ENCODE results near the gene KDM6B. TPM values are rescaled to one million over a fixed set of nuclear protein-coding genes. Genes with fewer than 3 reads are reported as not detected.
A peak's percentile ranks its signal among the peaks of the same experiment; 100 is the strongest.

The KDM6B gene
- polyA plus RNA-seq, 4 donors: 8.4 to 26.1 (median 16.7) TPM

GRCh38 chr17:7846063-7846735 is 12.2 kb downstream of the KDM6B start:
- Histone ChIP-seq H3K27ac (ENCODE audit: low read depth in 1 of 3, low read length in 2 of 3) (no peak overlapping the region), H3K4me1 (ENCODE audit: control insufficient read depth in 3 of 3, insufficient read depth in 2 of 3, low read depth in 1 of 3, low read length in 2 of 3) (peaks cover 0 to 16% (median 4%) of the 10 kb centered on the region in 3 donors), H3K27me3 (ENCODE audit: control insufficient read depth in 3 of 3, insufficient read depth in 3 of 3, low read length in 3 of 3) (no peaks in the 10 kb centered on the region), H3K9me3 (ENCODE audit: control insufficient read depth in 2 of 2, insufficient read depth in 1 of 2, low read depth in 1 of 2, low read length in 1 of 2) (no peaks in the 10 kb centered on the region), H3K36me3 (ENCODE audit: control insufficient read depth in 3 of 3, insufficient read depth in 2 of 3, low read depth in 1 of 3, low read length in 3 of 3) (peaks cover 13 to 61% (median 15%) of the 10 kb centered on the region in 3 donors), H3K4me3 (ENCODE audit: low read depth in 1 of 3, low read length in 3 of 3) (no peak overlapping the region)
- DNase-seq (no peak), FAIRE-seq (no peak)
- 86 to 87% (median 87%) methylated on average over 22 of the region's 22 CpGs for WGBS, 3 donors

- H3K9me3 ChIP-seq (ENCODE audit: control insufficient read depth in 2 of 2, insufficient read depth in 1 of 2, low read depth in 1 of 2, low read length in 1 of 2): no peaks in the 10 kb centered on the region
- H3K36me3 ChIP-seq (ENCODE audit: control insufficient read depth in 3 of 3, insufficient read depth in 2 of 3, low read depth in 1 of 3, low read length in 3 of 3): peaks cover 13 to 68% (median 15%) of the 10 kb centered on the region in 3 donors
- no peaks in the 10 kb centered on the region for H3K27me3 ChIP-seq (ENCODE audit: control insufficient read depth in 3 of 3, insufficient read depth in 3 of 3, low read length in 3 of 3)
- no peak overlapping the region for H3K27ac ChIP-seq (ENCODE audit: low read depth in 1 of 3, low read length in 2 of 3)
- no peak overlapping the region for H3K4me3 ChIP-seq (ENCODE audit: low read depth in 1 of 3, low read length in 3 of 3)
- no peak for FAIRE-seq
- WGBS, 3 donors: 82 to 87% (median 87%) methylated on average over 29 to 34 of the region's 34 CpGs
- peaks cover 0 to 18% (median 4%) of the 10 kb centered on the region in 3 donors for H3K4me1 ChIP-seq (ENCODE audit: control insufficient read depth in 3 of 3, insufficient read depth in 2 of 3, low read depth in 1 of 3, low read length in 2 of 3)
- no peak for DNase-seq
These were observed 13.0 kb downstream of the KDM6B start for GRCh38 chr17:7846765-7847661.

- peaks cover 17 to 80% (median 18%) of the 10 kb centered on the region in 3 donors for H3K36me3 ChIP-seq (ENCODE audit: control insufficient read depth in 3 of 3, insufficient read depth in 2 of 3, low read depth in 1 of 3, low read length in 3 of 3)
- no peak for DNase-seq
- 81% methylated on average over 15 to 20 of the region's 20 CpGs for WGBS, 3 donors
These were observed 14.1 kb downstream of the KDM6B start for GRCh38 chr17:7848131-7848579.

GRCh38 chr17:7848739-7849129 is 14.7 kb downstream of the KDM6B start:
- Histone ChIP-seq H3K4me1 (ENCODE audit: control insufficient read depth in 3 of 3, insufficient read depth in 2 of 3, low read depth in 1 of 3, low read length in 2 of 3) (peaks cover 0 to 15% (median 4%) of the 10 kb centered on the region in 3 donors), H3K4me3 (ENCODE audit: low read depth in 1 of 3, low read length in 3 of 3) (no peak overlapping the region), H3K36me3 (ENCODE audit: control insufficient read depth in 3 of 3, insufficient read depth in 2 of 3, low read depth in 1 of 3, low read length in 3 of 3) (peaks cover 17 to 84% (median 20%) of the 10 kb centered on the region in 3 donors), H3K27me3 (ENCODE audit: control insufficient read depth in 3 of 3, insufficient read depth in 3 of 3, low read length in 3 of 3) (no peaks in the 10 kb centered on the region), H3K27ac (ENCODE audit: low read depth in 1 of 3, low read length in 2 of 3) (no peak overlapping the region), H3K9me3 (ENCODE audit: control insufficient read depth in 2 of 2, insufficient read depth in 1 of 2, low read depth in 1 of 2, low read length in 1 of 2) (no peaks in the 10 kb centered on the region)
- FAIRE-seq (no peak), DNase-seq (no peak)
- 92 to 94% (median 92%) methylated on average over 21 of the region's 21 CpGs for WGBS, 3 donors

More at GRCh38 chr17:7848131-7848579, 14.1 kb downstream of the KDM6B start:
- H3K4me1 ChIP-seq (ENCODE audit: control insufficient read depth in 3 of 3, insufficient read depth in 2 of 3, low read depth in 1 of 3, low read length in 2 of 3): peaks cover 0 to 15% (median 4%) of the 10 kb centered on the region in 3 donors
- H3K4me3 ChIP-seq (ENCODE audit: low read depth in 1 of 3, low read length in 3 of 3): no peak overlapping the region
- no peaks in the 10 kb centered on the region for H3K9me3 ChIP-seq (ENCODE audit: control insufficient read depth in 2 of 2, insufficient read depth in 1 of 2, low read depth in 1 of 2, low read length in 1 of 2)
- no peaks in the 10 kb centered on the region for H3K27me3 ChIP-seq (ENCODE audit: control insufficient read depth in 3 of 3, insufficient read depth in 3 of 3, low read length in 3 of 3)
- H3K27ac ChIP-seq (ENCODE audit: low read depth in 1 of 3, low read length in 2 of 3): no peak overlapping the region
- no peak for FAIRE-seq

- Histone ChIP-seq H3K9me3 (ENCODE audit: control insufficient read depth in 2 of 2, insufficient read depth in 1 of 2, low read depth in 1 of 2, low read length in 1 of 2) (no peaks in the 10 kb centered on the region), H3K27me3 (ENCODE audit: control insufficient read depth in 3 of 3, insufficient read depth in 3 of 3, low read length in 3 of 3) (no peaks in the 10 kb centered on the region), H3K4me3 (ENCODE audit: low read depth in 1 of 3, low read length in 3 of 3) (no peak overlapping the region), H3K27ac (ENCODE audit: low read depth in 1 of 3, low read length in 2 of 3) (no peak overlapping the region), H3K36me3 (ENCODE audit: control insufficient read depth in 3 of 3, insufficient read depth in 2 of 3, low read depth in 1 of 3, low read length in 3 of 3) (peaks cover 17 to 88% (median 20%) of the 10 kb centered on the region in 3 donors), H3K4me1 (ENCODE audit: control insufficient read depth in 3 of 3, insufficient read depth in 2 of 3, low read depth in 1 of 3, low read length in 2 of 3) (peaks cover 0 to 15% (median 4%) of the 10 kb centered on the region in 3 donors)
- DNase-seq: no peak
- no peak for FAIRE-seq
- WGBS, 3 donors: 82 to 83% (median 83%) methylated on average over 29 to 35 of the region's 35 CpGs
These were observed 15.2 kb downstream of the KDM6B start for GRCh38 chr17:7849130-7849750.

- Histone ChIP-seq H3K4me3 (ENCODE audit: low read depth in 1 of 3, low read length in 3 of 3) (no peak overlapping the region), H3K27ac (ENCODE audit: low read depth in 1 of 3, low read length in 2 of 3) (no peak overlapping the region), H3K36me3 (ENCODE audit: control insufficient read depth in 3 of 3, insufficient read depth in 2 of 3, low read depth in 1 of 3, low read length in 3 of 3) (peaks cover 17 to 93% (median 20%) of the 10 kb centered on the region in 3 donors), H3K4me1 (ENCODE audit: control insufficient read depth in 3 of 3, insufficient read depth in 2 of 3, low read depth in 1 of 3, low read length in 2 of 3) (peaks cover 0 to 14% (median 4%) of the 10 kb centered on the region in 3 donors), H3K9me3 (ENCODE audit: control insufficient read depth in 2 of 2, insufficient read depth in 1 of 2, low read depth in 1 of 2, low read length in 1 of 2) (no peaks in the 10 kb centered on the region), H3K27me3 (ENCODE audit: control insufficient read depth in 3 of 3, insufficient read depth in 3 of 3, low read length in 3 of 3) (no peaks in the 10 kb centered on the region)
- DNase-seq (no peak), FAIRE-seq (no peak)
- 84 to 87% (median 87%) methylated on average over 12 of the region's 12 CpGs for WGBS, 3 donors
These were observed 15.9 kb downstream of the KDM6B start for GRCh38 chr17:7849751-7850504.

- no peaks in the 10 kb centered on the region for H3K27me3 ChIP-seq (ENCODE audit: control insufficient read depth in 3 of 3, insufficient read depth in 3 of 3, low read length in 3 of 3)
- DNase-seq (no peak), FAIRE-seq (no peak)
- peaks cover 17 to 93% (median 19%) of the 10 kb centered on the region in 3 donors for H3K36me3 ChIP-seq (ENCODE audit: control insufficient read depth in 3 of 3, insufficient read depth in 2 of 3, low read depth in 1 of 3, low read length in 3 of 3)
- H3K4me3 ChIP-seq (ENCODE audit: low read depth in 1 of 3, low read length in 3 of 3): no peak overlapping the region
- peak overlapping the region in 1 of 3 donors; percentile 33 for H3K27ac ChIP-seq (ENCODE audit: low read depth in 1 of 3, low read length in 2 of 3)
- no peaks in the 10 kb centered on the region for H3K9me3 ChIP-seq (ENCODE audit: control insufficient read depth in 2 of 2, insufficient read depth in 1 of 2, low read depth in 1 of 2, low read length in 1 of 2)
- WGBS, 3 donors: 87 to 89% (median 89%) methylated on average over 17 of the region's 17 CpGs
- peaks cover 0 to 16% (median 0%) of the 10 kb centered on the region in 3 donors for H3K4me1 ChIP-seq (ENCODE audit: control insufficient read depth in 3 of 3, insufficient read depth in 2 of 3, low read depth in 1 of 3, low read length in 2 of 3)
These were observed 16.9 kb downstream of the KDM6B start for GRCh38 chr17:7850701-7851437.
